Inflammatory macrophage (primary cell): ENCODE results near the gene RUFY1.
A peak's percentile ranks its signal among the peaks of the same experiment; 100 is the strongest.
"Not testable (repeated sequence)": the region's sequence is repeated elsewhere in the genome, so short reads cannot be mapped to it uniquely, and the experiment has no call there.

Experiments
- DNase-seq, 2 donors: peaks; one replicate each; pipeline ENCODE4 v3.0.0-alpha.2; 2020 to 2022
- total RNA-seq, 18 experiments: gene quantifications; one replicate each; lab custom pipeline; 2026; ENCODE audit warnings: mixed read lengths in 6 of 18, inconsistent platforms in 2 of 18; lab: John Stamatoyannopoulos, UW

The RUFY1 gene
- total RNA-seq = 23.8 to 84.7 (median 60.0) reads per million in 18 experiments

GRCh38 chr5:179550511-179551342 lies at the start of gene RUFY1:
RUFY1 (plus strand) TSS chr5:179550554; CDS start chr5:179550570, 16 bp downstream.
- DNase-seq = peak; percentile 74 to 84

GRCh38 chr5:179501997-179502396 lies 48.4 kb upstream of the RUFY1 start:
- not testable (repeated sequence) for DNase-seq

- DNase-seq = not testable (repeated sequence)
Observed at GRCh38 chr5:179502420-179502819, 47.9 kb upstream of the RUFY1 start.

- no peak for DNase-seq
Observed at GRCh38 chr5:179504191-179504590, 46.2 kb upstream of the RUFY1 start.

- no peak for DNase-seq
Observed at GRCh38 chr5:179504600-179505396, 45.6 kb upstream of the RUFY1 start.

GRCh38 chr5:179505636-179506261 lies 44.6 kb upstream of the RUFY1 start:
- DNase-seq = no peak

GRCh38 chr5:179509239-179509638 lies 41.1 kb upstream of the RUFY1 start:
- peak; percentile 27 to 39 for DNase-seq

- no peak for DNase-seq
Observed at GRCh38 chr5:179509845-179510244, 40.5 kb upstream of the RUFY1 start.

GRCh38 chr5:179512452-179513000 lies 37.8 kb upstream of the RUFY1 start:
- DNase-seq = no peak

- not testable (repeated sequence) for DNase-seq
Observed at GRCh38 chr5:179515501-179515900, 34.9 kb upstream of the RUFY1 start.

- no peak for DNase-seq
Observed at GRCh38 chr5:179516221-179516620, 34.1 kb upstream of the RUFY1 start.

GRCh38 chr5:179517746-179518145 lies 32.6 kb upstream of the RUFY1 start:
- not testable (repeated sequence) for DNase-seq

- not testable (repeated sequence) for DNase-seq
Observed at GRCh38 chr5:179518369-179518768, 32.0 kb upstream of the RUFY1 start.

GRCh38 chr5:179519416-179520070 lies 30.8 kb upstream of the RUFY1 start:
- DNase-seq = not testable (repeated sequence)

- DNase-seq = not testable (repeated sequence)
Observed at GRCh38 chr5:179522107-179522506, 28.2 kb upstream of the RUFY1 start.

GRCh38 chr5:179526978-179527377 lies 23.4 kb upstream of the RUFY1 start:
- DNase-seq = peak in 1 of 2 donors; percentile 11

- peak; percentile 55 to 70 for DNase-seq
Observed at GRCh38 chr5:179530069-179530998, 20.0 kb upstream of the RUFY1 start.

GRCh38 chr5:179533024-179533423 lies 17.3 kb upstream of the RUFY1 start:
- no peak for DNase-seq

- no peak for DNase-seq
Observed at GRCh38 chr5:179533907-179534306, 16.4 kb upstream of the RUFY1 start.

GRCh38 chr5:179534431-179534830 lies 15.9 kb upstream of the RUFY1 start:
- no peak for DNase-seq

- no peak for DNase-seq
Observed at GRCh38 chr5:179536676-179537075, 13.7 kb upstream of the RUFY1 start.
